ENCODE data around the gene WTAP. TPM values are rescaled to one million over a fixed set of nuclear protein-coding genes. Genes with fewer than 3 reads are reported as not detected.

The WTAP gene
- total and polyA plus RNA-seq, 2 of the 8 experiments (the other 6 are each of a cell fraction or from before 2014, with no cell fraction given) = 32.6 to 120 TPM

DNA sequence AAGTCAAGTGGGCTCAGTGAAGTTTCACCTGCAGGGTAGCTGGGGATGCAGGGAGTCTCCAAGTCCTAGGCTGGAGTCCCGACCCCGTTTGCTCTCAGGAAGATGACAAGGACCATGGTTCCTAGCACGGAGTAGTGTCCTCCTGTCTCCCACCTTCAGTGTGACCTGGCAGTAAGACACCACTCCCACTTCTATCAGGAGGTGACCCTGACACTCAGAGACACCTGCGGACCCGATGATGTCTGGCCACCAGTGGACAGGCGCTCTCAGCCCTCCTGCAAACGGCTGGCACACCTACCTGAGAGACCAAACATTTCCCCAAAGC, 35.4 kb upstream of the WTAP start (continued):
- TF ChIP-seq BCL11A (IDR thresholded peaks at IDR 0.05; ENCODE audit: low read depth in 2 of 2, low read length in 2 of 2) (no peak), HDAC6 (IDR thresholded peaks at IDR 0.05; ENCODE audit: low read depth, low read length) (no peak)
- TF ChIP-seq, protein P1, sequence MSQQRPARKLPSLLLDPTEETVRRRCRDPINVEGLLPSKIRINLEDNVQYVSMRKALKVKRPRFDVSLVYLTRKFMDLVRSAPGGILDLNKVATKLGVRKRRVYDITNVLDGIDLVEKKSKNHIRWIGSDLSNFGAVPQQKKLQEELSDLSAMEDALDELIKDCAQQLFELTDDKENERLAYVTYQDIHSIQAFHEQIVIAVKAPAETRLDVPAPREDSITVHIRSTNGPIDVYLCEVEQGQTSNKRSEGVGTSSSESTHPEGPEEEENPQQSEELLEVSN (IDR thresholded peaks at IDR 0.05) = no peak
